HepG2 (cell line): ENCODE results near the gene BST1. TPM values are rescaled to one million over a fixed set of nuclear protein-coding genes. Genes with fewer than 3 reads are reported as not detected.

Experiments used
- ATAC-seq: fragments of 200-7000 bp; cut with Tn5 transposase; 3 replicates; pipeline ENCODE4 v1.9.1; 2020; ENCODE audit warnings: mild to moderate bottlenecking, moderate library complexity
- BruUV-seq: library from RNA; stranded (reverse); fragments of 400-500 nt; replicated peaks from 2 replicates; lab custom pipeline; 2021; lab: Mats Ljungman, UMichigan
- CTCF ChIA-PET: fragments of 300-600 bp; formaldehyde crosslinking; extraction: SDS; loops from one replicate; lab custom pipeline; 2021; ENCODE audit warnings: low total read pairs, inconsistent platforms, low intra/inter-chr PET ratio; lab: Yijun Ruan, JAX
- POLR2A ChIA-PET: fragments of 350-600 bp; sonication (Branson Sonifier 250); formaldehyde crosslinking; loops from one replicate; lab custom pipeline; 2020; ENCODE audit warnings: antibody characterized with exemption, inconsistent platforms; lab: Yijun Ruan, JAX
- DNase-seq: peaks from one replicate; pipeline ENCODE4 v3.0.0-alpha.2; 2015; ENCODE audit warnings: low spot score
- FAIRE-seq: peaks from 3 replicates; lab custom pipeline; 2011; peaks lifted over from hg19 to GRCh38; lab: Jason Lieb, UNC
- H2AFZ ChIP-seq: one replicate; pipeline ENCODE4 v1.6.1; 2011; ENCODE audit warnings: low read length, inconsistent platforms
- H3K27ac ChIP-seq: fragments of 300-600 bp; 3 replicates; pipeline ENCODE4 v1.8.0; 2011; ENCODE audit warnings: mixed run types, mild to moderate bottlenecking, mixed read lengths, low read length, inconsistent platforms; ENCODE audit not compliant: insufficient read depth; ENCODE audit errors: extremely low read length
- H3K27me3 ChIP-seq, 2 experiments: fragments of 200-600 bp in 1 of 2; 2 replicates in 1 of 2; 3 replicates in 1 of 2; pipeline versions ENCODE4 v1.6.0 to v1.8.0; 2011; ENCODE audit warnings: low read length in 2 of 2, mild to moderate bottlenecking in 2 of 2, moderate library complexity in 2 of 2, inconsistent platforms in 1 of 2; ENCODE audit not compliant: insufficient read depth in 2 of 2, control insufficient read depth in 1 of 2
- H3K36me3 ChIP-seq, 2 experiments: fragments of 200-600 bp in 1 of 2; replicated peaks in 1 of 2; 2 replicates in 1 of 2; 3 replicates in 1 of 2; pipeline versions ENCODE4 v1.5.1 to v1.8.0; 2011; ENCODE audit warnings: low read length in 2 of 2, inconsistent platforms in 1 of 2; ENCODE audit not compliant: insufficient read depth in 2 of 2, control insufficient read depth in 1 of 2
- H3K4me1 ChIP-seq: 2 replicates; pipeline ENCODE4 v1.5.1; 2012; ENCODE audit warnings: low read length, inconsistent platforms; ENCODE audit not compliant: insufficient read depth
- H3K4me2 ChIP-seq: 2 replicates; pipeline ENCODE4 v1.6.0; 2011; ENCODE audit warnings: low read depth, low read length, inconsistent platforms
- H3K4me3 ChIP-seq, 3 experiments: fragments of 200-600 bp in 1 of 3; sonication (generic), shearing (Covaris generic) in 1 of 3; replicated peaks in 1 of 3; 2 replicates each; pipeline ENCODE4 v1.5.1; 2011 to 2016; ENCODE audit warnings: low read length in 3 of 3, inconsistent platforms in 2 of 3, low read depth in 2 of 3, mild to moderate bottlenecking in 2 of 3, control low read depth in 1 of 3, mixed read lengths in 1 of 3; ENCODE audit not compliant: insufficient read depth in 1 of 3
- H3K79me2 ChIP-seq: one replicate; pipeline ENCODE4 v1.6.1; 2011; ENCODE audit warnings: low read length, inconsistent platforms; ENCODE audit not compliant: insufficient read depth
- H3K9ac ChIP-seq: 2 replicates; pipeline ENCODE4 v1.6.0; 2011; ENCODE audit warnings: mild to moderate bottlenecking, low read depth, low read length, inconsistent platforms; ENCODE audit not compliant: insufficient read depth
- H3K9me3 ChIP-seq: 2 replicates; pipeline ENCODE4 v1.5.1; 2012; ENCODE audit warnings: mild to moderate bottlenecking, low read length
- H4K20me1 ChIP-seq: 2 replicates; pipeline ENCODE4 v1.6.0; 2011; ENCODE audit warnings: inconsistent platforms, mild to moderate bottlenecking, low read length, moderate library complexity; ENCODE audit not compliant: insufficient read depth
- ARNT2 ChIP-seq: sonication (generic); formaldehyde crosslinking; IDR thresholded peaks from 2 replicates; pipeline ENCODE4 v1.8.0; 2022; ENCODE audit warnings: mild to moderate bottlenecking, low read depth, missing genetic modification reagents, moderate library complexity
- EEA1 ChIP-seq: sonication (generic); formaldehyde crosslinking; IDR thresholded peaks from 2 replicates; pipeline ENCODE4 v1.5.1; 2020; ENCODE audit warnings: mild to moderate bottlenecking, missing genetic modification reagents, borderline replicate concordance
- MBNL3 ChIP-seq: fragments of 250-450 bp; sonication (Bioruptor Pico); conservative IDR thresholded peaks from 2 replicates; pipeline ENCODE4 v1.8.0; 2022; ENCODE audit warnings: mild to moderate bottlenecking, inconsistent platforms
- MLXIP ChIP-seq: sonication (generic); formaldehyde crosslinking; IDR thresholded peaks from 2 replicates; pipeline ENCODE4 v1.9.0; 2021; ENCODE audit warnings: missing genetic modification reagents, borderline replicate concordance
- NFYB ChIP-seq: sonication (generic); formaldehyde crosslinking; IDR thresholded peaks from 2 replicates; pipeline ENCODE4 v1.4.0; 2020; ENCODE audit warnings: missing genetic modification reagents
- PRDM10 ChIP-seq: sonication (generic); formaldehyde crosslinking; IDR thresholded peaks from 2 replicates; pipeline ENCODE4 v1.4.0; 2020; ENCODE audit warnings: low read depth, missing genetic modification reagents
- ZNF317 ChIP-seq: sonication (generic); formaldehyde crosslinking; IDR thresholded peaks from 2 replicates; pipeline ENCODE4 v1.5.0; 2020; ENCODE audit warnings: mild to moderate bottlenecking, missing genetic modification reagents
- WGBS: methylation state at CpG from one replicate; pipeline ENCODE4 v1.1.6; 2017; ENCODE audit warnings: low lambda C conversion rate; 5-methylcytosine and 5-hydroxymethylcytosine counted together
- in situ Hi-C: cut with HindIII; loops from 2 replicates; pipeline ENCODE4 v1.10.0; 2017; ENCODE audit warnings: low pct_unique_long_range_greater_than_20kb; ENCODE audit not compliant: extremely low pct_ligation_motif_present
- intact Hi-C: fragments of 100-400 bp; cut with micrococcal nuclease; formaldehyde crosslinking; loops from one replicate; pipeline ENCODE4 v1.10.0; 2022; ENCODE audit not compliant: unreplicated experiment
- polyA plus RNA-seq, 8 experiments: library from polyadenylated mRNA; depleted of rRNA in 3 of 8; stranded (reverse) in 7 of 8; unstranded in 1 of 8; fragments of >200 nt; fragmentation: Illumina TruSeq in 4 of 8; extraction: Trizol in 4 of 8; gene quantifications; 2 replicates each; pipeline versions ENCODE4 v1.2.1 to v1.2.3, GENCODE V29; 2011 to 2016; ENCODE audit warnings: low read depth in 4 of 8, missing spikeins in 1 of 8, mixed read lengths in 1 of 8; ENCODE audit not compliant: insufficient read depth in 1 of 8
- total RNA-seq, 5 experiments: library from RNA; depleted of rRNA; stranded (reverse); fragments of >200 nt; fragmentation: Illumina TruSeq; extraction: Trizol; gene quantifications; 2 replicates each; pipeline ENCODE4 v1.2.3, GENCODE V29; 2016; ENCODE audit warnings: low read depth in 1 of 5
- TF ChIP-seq, protein P1 (sequence below): sonication (generic); formaldehyde crosslinking; IDR thresholded peaks from 2 replicates; pipeline ENCODE4 v1.4.0; 2020; ENCODE audit warnings: missing genetic modification reagents; ENCODE audit errors: not compliant biosample characterization

The BST1 gene
- total and polyA plus RNA-seq, 2 of the 13 experiments (the other 11 are each of a cell fraction or from before 2014, with no cell fraction given): 0.09 to 0.49 TPM

DNA sequence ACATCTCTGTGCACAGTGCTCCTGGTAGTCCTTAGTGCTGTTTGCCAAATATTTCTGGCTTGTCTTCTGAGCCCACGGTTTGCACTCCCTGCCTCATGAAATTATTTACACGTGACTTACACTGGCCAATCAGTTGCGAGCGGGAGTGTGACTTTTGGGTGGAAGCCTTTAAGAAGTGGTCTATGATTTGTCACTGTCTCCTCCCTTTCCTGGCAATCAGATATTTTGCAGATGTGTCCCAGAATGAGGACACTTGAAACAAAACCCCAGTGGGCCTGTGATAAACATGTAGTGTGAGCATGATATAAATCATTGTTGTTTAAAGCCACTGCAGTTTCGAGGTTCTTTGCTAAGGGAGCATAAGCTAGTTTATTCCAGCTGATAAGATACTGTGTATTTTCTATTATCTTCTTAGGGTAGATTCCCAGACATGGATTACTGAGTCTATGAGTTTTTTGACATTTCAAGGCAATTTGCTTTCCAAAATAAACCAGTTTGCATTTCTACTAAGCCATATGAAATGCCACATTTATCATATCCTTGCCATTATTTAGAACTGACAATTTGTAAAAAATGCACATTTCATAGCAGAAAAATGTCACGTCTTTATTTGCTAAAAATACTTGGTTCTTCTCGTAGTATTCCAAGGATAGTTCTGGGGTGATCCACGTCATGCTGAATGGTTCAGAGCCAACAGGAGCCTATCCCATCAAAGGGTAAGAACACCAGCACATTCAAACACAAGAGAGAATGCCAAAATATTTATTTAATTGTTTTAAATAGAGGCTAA is 12.0 kb downstream of the BST1 start:
- no peak for DNase-seq
- CTCF ChIA-PET: no interaction called here
- Histone ChIP-seq H3K4me3 (no peak overlapping the region), H3K79me2 (no peaks in the 10 kb centered on the region), H3K27ac (no peak overlapping the region), H3K4me1 (peaks cover 15% of the 10 kb centered on the region), H3K36me3 (no peaks in the 10 kb centered on the region), H4K20me1 (no peaks in the 10 kb centered on the region), H3K27me3 (no peaks in the 10 kb centered on the region), H3K9ac (no peak overlapping the region), H2AFZ (no peak overlapping the region), H3K9me3 (no peaks in the 10 kb centered on the region), H3K4me2 (no peak overlapping the region)
- intact Hi-C loops (no loop called here), in situ Hi-C loops (no loop called here)
- FAIRE-seq: no peak
- no TSS peak for BruUV-seq
- 56% methylated on average over 8 of the region's 8 CpGs for WGBS
- no peak for ATAC-seq
- TF ChIP-seq NFYB (peak; percentile 46; the same call in 1 of the 2 replicates), PRDM10 (CRISPR knock-in tag) (no peak)
- POLR2A ChIA-PET: no interaction called here

GRCh38 chr4:15716115-15716514 is 13.2 kb downstream of the BST1 start:
- 56% methylated on average over 3 of the region's 3 CpGs for WGBS
- Histone ChIP-seq H3K4me1 (peaks cover 16% of the 10 kb centered on the region), H2AFZ (no peak overlapping the region), H3K79me2 (no peaks in the 10 kb centered on the region), H3K27ac (no peak overlapping the region), H3K36me3 (no peaks in the 10 kb centered on the region), H4K20me1 (no peaks in the 10 kb centered on the region), H3K4me3 (no peak overlapping the region), H3K9ac (no peak overlapping the region), H3K4me2 (no peak overlapping the region), H3K9me3 (no peaks in the 10 kb centered on the region), H3K27me3 (no peaks in the 10 kb centered on the region)
- FAIRE-seq: no peak
- ChIA-PET CTCF (no interaction called here), POLR2A (no interaction called here)
- in situ Hi-C loops (no loop called here), intact Hi-C loops (no loop called here)
- no TSS peak for BruUV-seq
- no peak for DNase-seq
- no peak for ATAC-seq
- TF ChIP-seq ZNF317 (CRISPR knock-in tag) (no peak), MBNL3 (CRISPR knock-in tag) (no peak), ARNT2 (CRISPR knock-in tag) (no peak), EEA1 (CRISPR knock-in tag) (no peak), MLXIP (no peak)
- TF ChIP-seq, protein P1, sequence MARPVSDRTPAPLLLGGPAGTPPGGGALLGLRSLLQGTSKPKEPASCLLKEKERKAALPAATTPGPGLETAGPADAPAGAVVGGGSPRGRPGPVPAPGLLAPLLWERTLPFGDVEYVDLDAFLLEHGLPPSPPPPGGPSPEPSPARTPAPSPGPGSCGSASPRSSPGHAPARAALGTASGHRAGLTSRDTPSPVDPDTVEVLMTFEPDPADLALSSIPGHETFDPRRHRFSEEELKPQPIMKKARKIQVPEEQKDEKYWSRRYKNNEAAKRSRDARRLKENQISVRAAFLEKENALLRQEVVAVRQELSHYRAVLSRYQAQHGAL: no peak
